ENCODE results near the gene WDPCP.

GRCh38 chr2:63444565-63445288 lies 143.6 kb downstream of the WDPCP start:
- TF ChIP-seq CTCF (conservative IDR thresholded peaks at IDR 0.05) (no peak), ZFX (IDR thresholded peaks at IDR 0.05) (no peak)
